GM21529 (cell line): ENCODE measurements around the gene TLR6.
"Not testable (repeated sequence)": the region's sequence is repeated elsewhere in the genome, so short reads cannot be mapped to it uniquely, and the experiment has no call there.

ENCODE experiments used
- ATAC-seq: cut with Tn5 transposase; IDR thresholded peaks from one replicate; pipeline ENCODE4 v1.9.1; 2021; ENCODE audit not compliant: unreplicated experiment

TLR6 gene

DNA sequence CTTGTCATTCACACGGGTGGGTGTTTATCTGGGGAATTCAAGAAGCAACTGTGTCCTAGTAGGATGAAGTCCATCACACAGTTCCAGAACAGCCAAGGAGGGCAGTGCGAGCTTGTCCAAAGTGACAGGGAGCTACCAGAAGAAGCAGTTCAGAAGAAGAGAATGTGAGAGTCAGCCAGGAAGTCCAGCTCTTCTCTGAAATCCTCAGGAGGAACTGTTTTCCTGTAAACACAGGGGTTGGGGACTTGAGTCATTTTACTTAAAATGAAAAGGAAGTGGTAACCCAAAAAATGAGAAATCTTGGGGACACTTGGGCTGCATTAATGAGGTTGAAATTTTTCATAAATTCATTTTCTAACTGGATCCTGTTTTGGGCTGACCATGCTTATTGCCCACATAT lies 65.6 kb downstream of the TLR6 start:
- no peak for ATAC-seq

DNA sequence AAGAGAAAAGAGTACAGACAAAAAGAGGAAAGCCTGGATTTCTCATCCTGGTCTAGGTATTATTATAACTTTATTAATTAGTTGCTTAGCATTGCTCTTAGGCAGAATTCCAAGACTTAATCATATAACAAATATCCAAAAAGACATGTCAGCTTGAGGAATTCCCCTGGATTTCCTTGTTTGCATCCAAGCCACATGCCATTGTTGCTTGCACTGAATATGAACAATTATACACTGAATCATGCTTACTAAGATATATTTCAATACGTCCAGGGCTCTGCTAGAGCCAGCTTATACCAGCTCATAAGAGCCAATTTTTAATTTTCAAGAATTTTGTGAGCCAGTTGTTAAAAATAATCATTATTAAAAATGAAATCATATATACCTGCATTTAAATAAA lies 68.3 kb downstream of the TLR6 start:
- ATAC-seq, result no peak

DNA sequence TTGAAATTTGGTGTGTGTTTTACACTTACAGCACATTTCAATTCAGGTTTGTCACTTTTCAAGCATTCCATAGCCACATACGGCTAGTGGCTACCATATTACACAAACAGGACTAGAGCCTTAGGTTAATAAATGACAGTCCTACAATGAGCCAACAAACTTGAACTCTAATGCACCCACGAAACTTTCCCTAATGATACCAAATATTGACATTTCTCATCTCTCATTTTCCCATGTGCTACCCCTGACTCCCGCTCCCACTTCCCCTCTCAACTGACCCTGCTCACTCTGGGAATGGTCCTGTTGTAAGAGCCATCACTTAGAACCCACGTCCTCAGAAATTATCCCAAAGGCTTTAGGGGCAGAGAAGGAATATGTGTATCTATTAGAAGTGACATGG lies 68.9 kb downstream of the TLR6 start:
- no peak for ATAC-seq

DNA sequence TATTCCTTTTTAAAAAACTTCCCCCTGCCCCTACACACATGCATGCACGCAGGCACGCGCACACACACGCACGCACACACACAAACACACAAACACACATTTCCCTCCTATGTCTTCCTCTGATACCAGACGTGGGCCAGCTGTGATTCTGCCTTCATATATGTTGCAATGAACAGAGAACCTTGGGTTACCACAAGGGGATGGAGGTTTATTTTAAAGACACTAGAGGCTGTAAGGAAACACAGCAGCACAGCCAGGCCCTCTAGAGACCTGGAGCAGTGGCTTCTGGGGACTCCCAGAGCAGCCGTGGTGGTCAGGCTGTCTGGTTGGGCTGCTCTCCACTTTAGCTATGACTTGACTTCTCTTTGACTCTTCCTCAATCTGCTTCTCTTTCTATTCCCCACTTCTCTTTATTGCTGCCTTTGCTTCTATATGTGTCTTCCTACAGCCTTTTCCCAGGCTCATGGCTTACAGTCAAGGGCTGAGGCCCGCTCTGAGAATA lies 70.7 kb downstream of the TLR6 start:
- peak; percentile 59 for ATAC-seq

DNA sequence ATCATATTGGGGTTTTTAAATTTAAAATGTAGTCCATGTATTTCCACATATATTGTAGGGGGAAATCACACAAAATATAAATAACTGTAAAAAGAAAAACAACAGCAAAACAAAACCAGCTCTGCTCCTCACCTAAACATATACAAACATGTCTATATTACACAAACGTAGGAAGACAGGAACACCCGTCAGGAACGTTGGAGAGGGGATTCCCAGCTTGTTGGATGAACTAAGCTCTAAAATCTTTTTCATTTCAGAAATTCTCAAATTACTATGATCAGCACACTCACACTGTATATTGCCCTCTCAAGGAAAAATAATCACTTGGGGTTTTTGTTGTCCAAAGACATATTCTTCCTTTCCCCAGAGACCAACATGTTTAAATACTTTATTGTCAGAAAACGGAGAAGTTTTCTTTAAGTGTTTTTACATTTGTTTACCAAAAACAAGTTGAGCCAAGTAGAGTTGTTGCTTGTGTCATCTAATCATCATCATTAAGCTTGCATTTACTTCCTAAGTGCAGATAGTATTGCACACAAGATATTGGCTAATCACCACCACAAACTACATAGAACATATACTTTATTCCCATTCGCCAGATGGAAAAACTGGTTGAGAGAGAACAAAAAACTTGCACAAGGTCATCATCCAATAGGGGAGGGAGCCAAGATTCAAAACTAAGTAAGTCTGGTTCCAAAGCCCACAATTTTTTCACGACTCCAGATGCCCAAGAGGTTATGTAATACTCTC lies 71.4 kb downstream of the TLR6 start:
- no peak for ATAC-seq

DNA sequence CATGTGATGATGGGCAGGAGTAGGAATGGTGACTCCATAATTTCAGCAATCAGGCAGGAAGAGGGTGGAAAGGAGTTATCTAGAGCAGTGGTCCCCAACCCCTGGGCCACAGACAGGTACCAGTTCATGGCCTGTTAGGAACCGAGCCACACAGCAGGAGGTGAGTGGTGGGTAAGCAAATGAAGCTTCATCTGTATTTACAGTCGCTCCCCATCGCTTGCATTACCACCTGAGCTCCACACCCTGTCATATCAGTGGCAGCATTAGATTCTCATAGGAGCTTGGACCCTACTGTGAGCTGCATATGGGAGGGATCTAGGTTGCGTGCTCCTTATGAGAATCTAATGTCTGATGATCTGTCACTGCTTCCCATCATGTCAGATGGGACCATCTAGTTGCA lies 72.5 kb downstream of the TLR6 start:
- no peak for ATAC-seq

DNA sequence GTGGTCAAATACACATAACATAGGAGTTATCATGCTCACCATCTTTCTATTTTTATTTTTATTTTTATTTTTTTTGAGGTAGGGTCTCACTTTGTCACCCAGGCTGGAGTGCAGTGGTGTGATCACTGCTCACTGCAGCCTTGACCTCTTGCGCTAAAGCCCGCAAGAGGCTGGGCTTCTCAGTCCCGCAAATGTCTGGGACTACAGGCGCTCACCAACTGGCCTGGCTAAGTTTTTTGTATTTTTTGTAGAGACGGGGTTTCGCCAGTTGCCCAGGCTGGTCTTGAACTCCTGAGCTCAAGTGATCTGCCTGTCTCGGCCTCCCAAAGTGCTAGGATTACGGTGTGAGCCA lies 73.5 kb downstream of the TLR6 start:
- no peak for ATAC-seq

DNA sequence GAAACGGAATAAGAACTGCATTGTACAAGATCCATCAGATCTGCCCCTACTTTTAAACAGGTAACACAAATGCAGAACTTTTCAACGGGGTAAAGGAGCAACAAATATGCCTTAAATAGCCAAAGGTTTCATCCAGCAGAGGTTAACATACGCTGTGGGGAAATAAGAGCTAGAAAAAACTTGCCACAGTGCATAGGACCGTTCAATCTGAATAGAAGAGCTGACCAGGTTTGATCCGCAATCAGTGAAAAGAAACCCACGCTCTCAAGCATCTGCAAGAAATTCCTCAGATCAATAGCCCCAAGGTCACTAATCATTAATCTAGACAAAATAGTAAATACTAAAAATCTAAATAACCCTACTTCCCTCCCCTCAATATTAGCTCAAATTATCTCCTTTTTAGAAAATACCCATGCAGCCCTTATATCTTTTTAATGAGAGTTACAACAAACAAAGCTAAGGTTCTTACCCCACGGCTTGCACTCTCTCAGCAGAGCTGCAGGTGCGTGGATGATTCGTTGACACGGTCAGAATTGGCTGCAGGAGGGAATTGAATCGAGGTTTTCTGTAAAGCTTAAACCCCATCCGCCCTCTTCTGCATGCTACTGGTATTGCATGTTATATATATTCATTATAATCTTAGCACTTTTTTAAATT lies 74.0 kb downstream of the TLR6 start, which contains the start of gene TLR10:
Gene TLR10, minus strand, starts transcription at position 539 of the 657 bp plus-strand sequence. CDS start 7,400 bp downstream, outside the sequence.
- ATAC-seq, result peak; percentile 51

DNA sequence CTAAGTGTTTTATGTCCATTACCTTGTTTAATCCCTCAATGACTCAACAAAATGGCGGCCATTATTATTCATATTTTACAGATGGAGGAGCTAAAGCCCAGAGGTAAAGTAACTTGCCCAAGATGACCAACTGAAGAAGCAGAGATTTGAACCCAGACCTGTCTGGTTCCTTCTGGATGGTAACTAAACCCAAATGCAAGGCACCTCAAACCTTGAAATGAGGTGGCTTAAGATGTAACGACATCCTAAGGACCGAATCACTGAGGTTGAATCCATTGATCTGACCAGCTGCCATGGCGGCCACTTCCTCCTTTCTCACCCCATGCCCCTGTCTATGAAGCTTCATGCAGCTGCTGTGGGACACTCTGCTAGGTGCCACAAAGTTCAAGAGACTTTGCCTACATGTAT lies 74.8 kb downstream of the TLR6 start:
- peak; percentile 36 for ATAC-seq

DNA sequence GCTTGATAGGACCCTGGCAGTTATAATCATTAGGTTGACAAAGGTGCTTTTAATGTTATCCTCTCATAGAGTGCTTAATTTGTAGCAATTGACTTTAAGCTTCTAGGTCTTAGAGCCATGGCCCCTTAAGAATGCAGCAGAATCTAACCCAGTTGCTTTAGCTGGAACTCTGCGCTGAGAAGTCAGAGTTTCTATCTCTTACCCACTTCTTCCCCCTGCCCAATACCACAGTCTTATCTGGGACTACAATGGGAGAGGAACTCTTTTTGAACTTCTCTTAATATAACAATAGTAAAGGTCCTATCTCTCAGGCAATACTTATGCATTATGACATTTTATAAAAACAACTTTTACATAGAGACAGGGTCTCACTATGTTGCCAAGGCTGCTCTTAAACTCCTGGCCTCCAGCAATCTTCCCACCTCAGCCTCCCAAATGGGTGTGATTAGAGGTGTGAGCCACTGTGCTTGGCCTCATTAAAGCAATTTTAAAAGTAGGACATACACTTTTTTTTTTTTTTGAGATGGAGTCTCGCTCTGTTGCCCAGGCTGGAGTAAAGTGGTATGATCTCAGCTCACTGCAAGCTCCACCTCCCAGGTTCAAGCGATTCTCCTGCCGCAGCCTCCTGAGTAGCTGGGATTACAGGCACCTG lies 75.7 kb downstream of the TLR6 start:
- ATAC-seq, result no peak

DNA sequence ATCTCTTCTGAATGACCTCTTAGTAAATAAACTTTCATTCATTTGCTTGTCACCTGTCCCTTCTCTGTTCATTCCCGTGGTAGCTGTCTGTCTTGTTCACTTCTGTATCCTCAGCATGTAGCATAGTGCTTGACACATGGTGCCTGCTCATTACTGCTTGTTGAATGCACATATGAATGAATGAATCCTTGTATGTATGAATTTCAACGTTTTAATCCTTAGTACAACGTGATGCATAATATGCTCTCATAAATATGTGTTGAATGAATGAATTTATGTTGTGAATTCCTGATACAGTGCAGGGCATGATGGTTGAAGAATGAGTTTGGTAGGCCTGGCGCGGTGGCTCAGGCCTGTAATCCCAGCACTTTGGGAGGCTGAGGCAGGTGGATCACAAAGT lies 76.8 kb downstream of the TLR6 start:
- ATAC-seq, result no peak

DNA sequence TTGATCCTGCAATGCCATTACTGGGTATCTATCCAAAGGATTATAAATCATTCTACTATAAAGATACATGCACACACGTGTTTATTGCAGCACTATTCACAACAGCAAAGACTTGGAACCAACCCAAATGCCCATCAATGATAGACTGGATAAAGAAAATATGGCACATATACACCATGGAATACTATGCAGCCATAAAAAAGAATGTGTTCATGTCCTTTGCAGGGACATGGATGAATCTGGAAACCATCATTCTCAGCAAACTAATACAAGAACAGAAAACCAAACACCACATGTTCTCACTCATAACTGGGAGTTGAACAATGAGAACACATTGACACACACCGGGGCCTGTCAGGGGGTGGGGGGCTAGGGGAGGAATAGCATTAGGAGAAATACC lies 78.7 kb downstream of the TLR6 start:
- ATAC-seq, result not testable (repeated sequence)

DNA sequence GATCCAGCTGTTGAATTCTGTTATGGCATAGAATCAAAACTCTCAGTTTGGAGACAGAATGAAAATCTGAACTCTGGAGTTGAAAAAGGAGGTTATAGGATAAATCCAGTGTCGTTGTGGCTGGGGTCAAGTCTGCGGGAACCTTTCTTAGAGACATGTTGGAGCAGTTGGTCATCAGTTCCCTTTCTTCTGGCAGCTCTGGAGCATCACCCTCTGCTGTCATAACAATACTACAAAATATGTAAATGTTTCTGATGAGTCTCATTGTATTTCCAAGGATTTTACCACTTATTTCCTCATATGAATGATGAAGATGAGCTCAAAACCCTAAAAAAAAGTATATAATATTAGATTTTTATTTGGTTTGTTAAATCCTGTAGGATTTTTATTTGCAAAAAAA lies 81.3 kb downstream of the TLR6 start:
- ATAC-seq, result no peak

DNA sequence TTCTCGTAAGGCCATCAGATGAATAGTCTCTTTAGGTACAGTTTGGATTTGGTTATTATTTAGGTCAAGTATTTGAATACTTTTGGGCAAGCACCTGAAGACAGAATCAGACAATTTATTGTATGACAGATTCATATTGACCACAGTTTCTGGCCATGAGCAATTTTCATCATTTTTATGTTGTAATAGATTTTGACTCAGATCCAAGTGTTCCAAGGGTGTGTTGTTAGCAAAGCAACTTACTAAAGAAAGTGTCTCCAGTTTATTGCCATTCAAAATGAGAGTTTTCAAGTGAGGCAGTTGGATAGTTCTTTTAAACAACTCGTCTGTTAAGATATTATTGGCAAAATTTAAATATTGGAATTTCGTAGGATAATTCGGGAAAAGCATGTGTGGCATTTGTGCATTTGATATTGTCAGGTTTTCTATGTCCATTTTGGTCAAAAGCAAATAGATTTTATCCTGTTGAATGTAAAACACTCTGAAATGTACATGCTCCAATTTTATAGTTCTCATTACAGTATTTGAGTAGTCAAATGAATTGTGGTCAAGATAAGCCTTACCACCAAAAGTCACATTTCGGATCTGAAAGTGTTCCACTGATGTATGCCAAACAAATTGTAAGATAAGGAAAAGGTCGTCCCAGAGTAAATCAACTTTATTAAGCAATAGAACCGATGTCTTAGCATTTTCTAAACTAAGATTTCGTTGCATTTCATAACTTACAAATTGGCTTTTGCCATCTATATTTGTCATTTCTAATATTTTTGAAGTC lies 82.2 kb downstream of the TLR6 start:
- ATAC-seq, result no peak
